GM19239 (cell line): ENCODE results near the gene SLC6A12.
"Not testable (repeated sequence)": the region's sequence is repeated elsewhere in the genome, so short reads cannot be mapped to it uniquely, and the experiment has no call there.

Source experiments
- DNase-seq: peaks from one replicate; pipeline ENCODE4 v3.0.0; 2011; ENCODE audit warnings: low spot score; ENCODE audit not compliant: insufficient read length
- FAIRE-seq: peaks from 2 replicates; lab custom pipeline; 2011; peaks lifted over from hg19 to GRCh38; lab: Jason Lieb, UNC

Gene SLC6A12

GRCh38 chr12:202081-202731, 11.8 kb downstream of the SLC6A12 start:
- DNase-seq: no peak

GRCh38 chr12:201361-201760, 12.6 kb downstream of the SLC6A12 start:
- DNase-seq: no peak
- no peak for FAIRE-seq

More at GRCh38 chr12:202081-202731, 11.8 kb downstream of the SLC6A12 start:
- FAIRE-seq: no peak

- FAIRE-seq (no peak), DNase-seq (no peak)
These were observed 15.3 kb downstream of the SLC6A12 start for GRCh38 chr12:198705-199104.

DNA sequence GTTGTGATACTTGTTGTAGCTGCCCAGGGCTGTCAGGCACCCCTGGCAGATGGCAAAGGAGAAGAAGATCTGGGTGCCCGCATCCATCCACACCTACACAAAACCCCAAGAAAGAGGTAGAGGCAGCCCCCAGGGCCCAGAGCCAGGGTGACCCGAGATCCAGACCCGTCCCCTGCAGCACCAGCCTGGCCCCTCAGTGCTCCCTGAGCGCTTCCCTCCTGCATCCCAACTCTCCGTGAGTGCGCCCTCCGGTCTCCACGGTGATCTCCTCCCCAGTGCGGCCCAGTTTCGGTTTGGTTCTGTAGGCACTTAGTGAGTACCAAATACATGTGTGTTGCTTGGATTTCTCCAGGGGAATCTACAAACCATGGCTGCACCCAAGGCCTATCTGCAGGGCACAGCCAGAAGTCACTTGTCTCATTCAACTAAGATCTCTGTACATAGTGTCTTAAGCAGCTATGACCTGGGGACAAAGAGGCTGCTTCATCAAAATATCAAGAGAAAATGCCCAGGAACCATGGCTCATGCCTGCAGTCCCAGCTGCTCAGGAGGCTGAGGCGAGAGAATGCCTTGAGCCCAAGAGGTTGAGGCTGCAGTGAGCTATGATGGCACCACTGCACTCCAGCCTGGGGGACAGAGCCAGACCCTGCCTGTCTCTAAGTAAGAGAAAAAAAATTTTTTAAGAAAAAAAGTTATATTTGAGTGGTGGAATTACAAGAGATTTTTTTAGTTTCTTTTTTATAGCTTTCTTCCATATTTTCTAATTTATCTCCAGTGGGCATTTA, 15.9 kb downstream of the SLC6A12 start:
- DNase-seq (no peak), FAIRE-seq (no peak)

GRCh38 chr12:197347-197746, 16.6 kb downstream of the SLC6A12 start:
- DNase-seq (no peak), FAIRE-seq (no peak)

GRCh38 chr12:196436-196835, 17.5 kb downstream of the SLC6A12 start:
- DNase-seq (no peak), FAIRE-seq (no peak)

DNA sequence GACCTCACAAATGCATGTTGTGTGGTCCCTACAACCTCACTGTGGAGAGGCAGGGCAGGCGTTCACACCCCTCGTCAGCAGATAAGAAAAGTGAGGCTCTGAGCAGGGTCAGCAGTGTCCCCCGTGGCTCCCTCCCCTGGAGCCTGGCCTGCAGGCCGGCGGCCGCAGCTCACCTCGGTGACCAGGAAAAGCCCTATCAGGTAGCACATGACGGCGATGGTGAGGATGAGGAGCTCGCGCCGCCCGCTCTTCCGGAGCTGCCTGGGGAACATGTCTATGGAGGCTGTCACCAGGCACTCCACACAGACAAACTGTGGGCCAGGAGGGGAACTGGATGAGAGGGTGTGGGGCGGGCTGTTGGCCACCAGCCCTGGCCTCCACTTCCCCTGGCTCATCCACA, 18.0 kb downstream of the SLC6A12 start:
- DNase-seq: no peak
- no peak for FAIRE-seq

- DNase-seq: no peak
- FAIRE-seq: no peak
These were observed 18.8 kb downstream of the SLC6A12 start for GRCh38 chr12:195156-195555.

DNA sequence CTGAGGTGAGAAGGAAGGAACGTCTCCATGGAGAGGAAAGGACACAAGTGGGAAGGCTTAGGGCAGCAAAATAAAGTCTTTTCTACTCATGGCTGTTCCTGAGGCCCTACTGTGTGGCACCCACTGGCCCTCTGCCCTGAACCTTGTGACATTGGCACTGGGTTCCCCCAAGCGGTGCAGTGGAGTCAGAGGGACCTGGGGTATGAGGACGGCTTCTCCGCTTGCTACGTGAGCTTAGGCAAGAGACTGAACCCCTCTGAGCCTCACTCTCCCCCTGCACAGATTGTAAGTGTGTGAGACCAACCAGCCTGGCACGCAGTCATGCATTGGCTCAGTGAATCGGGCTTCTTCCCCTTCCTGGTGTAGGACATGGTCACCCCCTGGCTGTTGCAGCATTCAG, 19.7 kb downstream of the SLC6A12 start:
- FAIRE-seq (no peak), DNase-seq (no peak)

GRCh38 chr12:193261-193660, 20.7 kb downstream of the SLC6A12 start:
- no peak for DNase-seq
- FAIRE-seq: no peak

DNA sequence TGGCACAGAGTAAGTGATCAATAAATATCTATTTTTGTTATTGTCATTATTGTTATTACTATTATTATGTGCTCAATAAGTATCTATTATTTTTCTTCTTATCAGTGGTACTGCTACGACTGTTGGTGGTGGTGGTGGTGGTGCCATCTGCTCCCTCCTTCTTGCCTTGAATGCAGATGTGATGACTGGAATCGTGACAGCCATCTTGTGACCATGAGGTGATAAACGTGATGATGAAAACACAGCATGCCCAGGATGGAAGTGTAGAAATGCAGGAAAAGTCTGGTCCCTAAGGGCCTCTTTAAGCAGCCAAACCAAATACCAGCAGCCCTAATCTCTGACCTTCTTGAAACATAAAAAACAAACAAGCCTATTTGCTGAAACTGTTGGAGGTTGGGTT, 22.4 kb downstream of the SLC6A12 start:
- DNase-seq (no peak), FAIRE-seq (no peak)

DNA sequence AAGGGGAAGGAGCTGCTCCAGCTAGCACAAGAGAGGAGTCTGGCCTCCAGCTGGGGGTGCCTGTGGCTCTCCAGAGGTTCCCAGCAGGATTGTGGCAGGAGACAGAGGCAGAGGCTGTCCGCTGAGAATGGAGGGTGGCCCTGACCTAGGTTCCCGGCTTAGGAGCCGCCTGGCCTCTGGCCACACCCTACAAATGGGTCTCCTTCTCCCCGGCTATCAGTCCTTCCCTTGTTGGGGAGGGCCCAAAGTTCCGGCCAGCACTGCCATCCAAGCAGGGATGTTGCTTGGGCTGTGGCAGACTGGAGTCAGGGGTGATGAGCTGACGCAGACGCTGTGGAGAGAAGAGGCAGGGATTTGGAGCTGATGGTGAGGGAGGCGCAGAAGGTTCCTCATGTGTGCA, 23.1 kb downstream of the SLC6A12 start:
- FAIRE-seq (no peak), DNase-seq (no peak)

DNA sequence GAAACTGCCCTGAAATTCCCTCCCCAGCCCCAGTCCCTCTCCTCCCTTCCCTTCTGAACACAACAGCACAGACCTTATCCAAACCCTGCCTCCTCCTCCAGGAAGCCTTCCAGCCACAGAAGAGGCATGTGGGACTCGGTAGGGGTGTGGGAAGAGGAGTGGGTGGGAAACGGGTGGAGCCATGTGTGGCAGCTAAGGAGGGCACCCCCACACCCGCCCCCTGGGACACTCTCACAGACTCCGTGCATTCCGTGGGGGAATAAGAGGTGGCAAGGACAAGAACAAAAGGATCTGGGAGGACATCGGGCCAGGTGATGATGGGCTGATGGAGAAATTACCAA, 24.4 kb downstream of the SLC6A12 start:
- DNase-seq (no peak), FAIRE-seq (no peak)

- FAIRE-seq (no peak), DNase-seq (peak; percentile 69)
These were observed 24.9 kb downstream of the SLC6A12 start for GRCh38 chr12:188910-189621.

DNA sequence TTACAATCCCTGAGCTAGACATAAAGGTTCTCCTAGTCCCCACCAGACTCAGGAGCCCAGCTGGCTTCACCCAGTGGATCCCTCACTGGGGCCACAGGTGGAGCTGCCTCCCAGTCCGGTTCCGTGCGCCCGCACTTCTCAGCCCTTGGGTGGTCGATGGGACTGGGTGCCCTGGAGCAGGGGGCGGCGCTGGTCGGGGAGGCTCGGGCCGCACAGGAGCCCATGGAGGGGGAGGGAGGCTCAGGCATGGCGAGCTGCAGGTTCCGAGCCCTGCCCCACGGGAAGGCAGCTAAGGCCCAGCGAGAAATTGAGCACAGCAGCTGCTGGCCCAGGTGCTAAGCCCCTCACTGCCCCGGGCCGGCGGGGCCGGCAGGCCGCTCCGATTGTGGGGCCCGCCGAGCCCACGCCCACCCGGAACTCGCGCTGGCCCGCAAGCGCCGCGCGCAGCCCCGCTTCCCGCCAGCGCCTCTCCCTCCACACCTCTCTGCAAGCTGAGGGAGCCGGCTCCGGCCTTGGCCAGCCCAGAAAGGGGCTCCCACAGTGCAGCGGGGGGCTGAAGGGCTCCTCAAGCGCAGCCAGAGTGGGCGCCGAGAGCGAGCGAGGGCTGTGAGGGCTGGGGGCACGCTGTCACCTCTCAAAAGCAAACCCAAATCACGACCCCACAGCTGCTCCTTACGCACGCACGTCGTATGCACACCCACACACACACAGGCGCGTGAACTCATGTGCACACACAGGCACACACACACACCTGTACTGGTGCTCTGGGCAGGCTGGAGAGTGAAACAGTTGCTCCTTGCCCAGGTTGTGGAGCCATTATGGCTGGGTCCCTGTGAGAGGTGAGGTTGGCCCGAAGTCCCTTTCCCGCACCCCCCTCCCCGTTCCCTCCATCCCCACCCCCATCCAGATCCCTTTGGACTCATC, 25.7 kb downstream of the SLC6A12 start:
- not testable (repeated sequence) for FAIRE-seq, DNase-seq

- FAIRE-seq: no peak
These were observed 27.8 kb downstream of the SLC6A12 start for GRCh38 chr12:186006-186625.

DNA sequence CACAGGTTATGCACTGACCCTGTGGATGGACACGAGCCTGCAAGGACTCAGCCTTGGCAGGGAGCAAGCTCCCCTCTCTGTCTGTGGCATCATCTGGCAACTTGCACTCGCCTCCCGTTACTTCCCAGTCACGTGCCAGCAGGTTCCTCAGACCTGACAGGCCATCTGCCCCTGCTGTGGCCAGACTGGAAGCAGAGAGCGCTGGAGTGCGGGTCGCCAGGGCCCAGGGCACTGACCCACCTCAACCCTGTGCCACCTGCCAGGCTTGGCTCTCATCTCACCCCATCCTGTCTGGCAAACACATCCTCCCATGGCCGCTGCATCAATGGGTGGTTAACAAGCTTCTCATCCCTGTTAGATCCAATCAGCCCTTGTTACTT, 28.4 kb downstream of the SLC6A12 start:
- no peak for DNase-seq

More at GRCh38 chr12:186006-186625, 27.8 kb downstream of the SLC6A12 start:
- DNase-seq: no peak

DNA sequence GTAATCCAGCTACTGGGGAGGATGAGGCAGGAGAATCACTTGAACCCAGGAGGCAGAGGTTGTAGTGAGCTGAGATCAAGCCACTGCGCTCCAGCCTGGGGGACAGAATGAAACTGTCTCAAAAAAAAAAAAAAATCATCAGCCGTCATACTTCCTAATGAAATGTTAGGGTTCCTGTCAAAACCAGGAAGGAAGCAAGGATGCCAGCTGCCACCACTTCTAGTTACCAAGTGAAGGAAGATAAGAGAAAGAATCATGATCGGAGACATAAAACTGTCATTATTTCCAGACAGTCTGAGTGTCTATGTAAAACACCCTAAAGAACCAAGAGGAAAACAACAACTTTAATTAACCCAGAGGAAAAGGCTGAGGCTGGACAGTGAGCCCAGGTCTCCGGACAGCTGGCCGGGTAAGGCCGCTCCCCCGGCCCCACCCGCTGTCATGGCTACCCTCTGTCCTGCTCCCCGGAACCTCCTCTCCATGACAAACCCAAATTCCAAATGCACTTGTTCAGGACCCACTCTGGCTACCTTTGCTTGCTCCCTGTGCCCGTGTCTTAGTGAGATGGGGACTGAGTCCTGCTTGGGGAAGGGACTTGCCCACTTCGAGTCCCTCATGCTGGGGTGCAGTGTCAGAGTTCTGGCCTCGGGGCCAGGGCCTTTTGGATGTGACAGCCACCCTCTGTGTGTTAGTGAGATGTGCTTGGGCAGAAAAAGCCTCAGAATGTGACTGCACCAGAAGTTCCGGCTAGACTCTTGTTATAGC, 29.0 kb downstream of the SLC6A12 start:
- DNase-seq (no peak), FAIRE-seq (no peak)

More for the DNA sequence above, 28.4 kb downstream of the SLC6A12 start:
- FAIRE-seq: no peak

DNA sequence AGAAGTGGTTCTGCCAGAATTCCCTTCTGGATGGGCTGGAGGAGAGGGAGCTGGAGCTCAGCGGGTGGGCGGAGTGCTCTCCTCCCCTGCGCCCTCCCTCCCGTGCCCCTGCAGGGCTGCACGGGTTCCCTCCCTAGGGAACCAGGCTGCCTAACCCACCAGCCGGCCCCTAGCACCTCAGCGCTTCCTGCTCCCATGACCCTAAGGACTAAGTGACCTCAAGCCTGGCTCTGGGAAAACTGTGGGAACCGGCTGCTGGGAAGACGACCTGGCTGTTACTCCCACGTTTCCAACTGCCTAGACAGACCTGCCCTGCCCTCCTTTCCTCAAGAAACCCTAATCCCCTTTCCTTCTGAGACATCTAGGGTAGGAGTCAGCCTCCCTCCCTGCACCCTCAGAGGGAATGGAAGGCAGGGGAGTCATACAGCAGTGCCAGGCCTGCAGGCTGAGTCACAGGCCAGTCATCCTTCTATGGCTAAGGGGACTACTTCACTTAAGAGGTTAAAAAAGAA, 31.5 kb downstream of the SLC6A12 start:
- FAIRE-seq (no peak), DNase-seq (no peak)
